GM10266 (cell line): ENCODE data around the gene LPP.

Experiments used
- DNase-seq: peaks from one replicate; pipeline ENCODE4 v3.0.0; 2012; ENCODE audit errors: extremely low spot score
- TF ChIP-seq, protein P1 (sequence below): IDR thresholded peaks from 2 replicates; pipeline ENCODE4 v1.5.1; 2012; ENCODE audit warnings: mild to moderate bottlenecking, low read depth; ENCODE audit not compliant: control insufficient read depth, insufficient read depth; ENCODE audit errors: missing control alignments

The LPP gene

DNA sequence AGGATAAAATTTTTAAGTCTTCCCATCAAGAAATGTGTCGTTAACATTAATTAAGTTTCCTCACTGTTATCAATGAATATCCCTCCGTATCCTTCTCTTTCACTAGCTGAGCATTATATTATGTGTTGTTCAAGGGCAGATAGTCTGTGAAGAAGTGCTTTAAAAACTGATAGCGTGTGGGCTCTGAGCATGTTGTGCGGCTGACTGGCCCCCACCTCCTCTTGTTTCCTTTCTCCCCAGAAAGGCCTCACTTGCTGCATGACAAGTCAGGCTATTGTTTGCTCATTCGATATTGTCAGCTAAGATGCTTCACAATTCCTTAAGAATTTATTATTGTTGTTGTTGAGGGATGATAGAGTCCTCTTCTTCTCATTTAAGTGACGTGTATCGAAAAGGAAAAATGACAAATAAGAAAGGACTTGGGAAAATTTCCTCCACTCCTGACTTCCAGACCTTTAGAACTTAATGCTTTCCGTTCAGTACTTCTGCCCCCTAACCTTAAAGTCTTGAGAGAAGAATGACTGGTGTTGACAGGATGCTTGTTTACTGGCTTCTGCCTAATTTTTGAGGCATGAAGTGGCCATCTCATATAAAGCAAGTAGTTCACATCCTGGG, 298.3 kb downstream of the LPP start:
- DNase-seq = no peak
- TF ChIP-seq, protein P1, sequence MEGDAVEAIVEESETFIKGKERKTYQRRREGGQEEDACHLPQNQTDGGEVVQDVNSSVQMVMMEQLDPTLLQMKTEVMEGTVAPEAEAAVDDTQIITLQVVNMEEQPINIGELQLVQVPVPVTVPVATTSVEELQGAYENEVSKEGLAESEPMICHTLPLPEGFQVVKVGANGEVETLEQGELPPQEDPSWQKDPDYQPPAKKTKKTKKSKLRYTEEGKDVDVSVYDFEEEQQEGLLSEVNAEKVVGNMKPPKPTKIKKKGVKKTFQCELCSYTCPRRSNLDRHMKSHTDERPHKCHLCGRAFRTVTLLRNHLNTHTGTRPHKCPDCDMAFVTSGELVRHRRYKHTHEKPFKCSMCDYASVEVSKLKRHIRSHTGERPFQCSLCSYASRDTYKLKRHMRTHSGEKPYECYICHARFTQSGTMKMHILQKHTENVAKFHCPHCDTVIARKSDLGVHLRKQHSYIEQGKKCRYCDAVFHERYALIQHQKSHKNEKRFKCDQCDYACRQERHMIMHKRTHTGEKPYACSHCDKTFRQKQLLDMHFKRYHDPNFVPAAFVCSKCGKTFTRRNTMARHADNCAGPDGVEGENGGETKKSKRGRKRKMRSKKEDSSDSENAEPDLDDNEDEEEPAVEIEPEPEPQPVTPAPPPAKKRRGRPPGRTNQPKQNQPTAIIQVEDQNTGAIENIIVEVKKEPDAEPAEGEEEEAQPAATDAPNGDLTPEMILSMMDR = no peak

DNA sequence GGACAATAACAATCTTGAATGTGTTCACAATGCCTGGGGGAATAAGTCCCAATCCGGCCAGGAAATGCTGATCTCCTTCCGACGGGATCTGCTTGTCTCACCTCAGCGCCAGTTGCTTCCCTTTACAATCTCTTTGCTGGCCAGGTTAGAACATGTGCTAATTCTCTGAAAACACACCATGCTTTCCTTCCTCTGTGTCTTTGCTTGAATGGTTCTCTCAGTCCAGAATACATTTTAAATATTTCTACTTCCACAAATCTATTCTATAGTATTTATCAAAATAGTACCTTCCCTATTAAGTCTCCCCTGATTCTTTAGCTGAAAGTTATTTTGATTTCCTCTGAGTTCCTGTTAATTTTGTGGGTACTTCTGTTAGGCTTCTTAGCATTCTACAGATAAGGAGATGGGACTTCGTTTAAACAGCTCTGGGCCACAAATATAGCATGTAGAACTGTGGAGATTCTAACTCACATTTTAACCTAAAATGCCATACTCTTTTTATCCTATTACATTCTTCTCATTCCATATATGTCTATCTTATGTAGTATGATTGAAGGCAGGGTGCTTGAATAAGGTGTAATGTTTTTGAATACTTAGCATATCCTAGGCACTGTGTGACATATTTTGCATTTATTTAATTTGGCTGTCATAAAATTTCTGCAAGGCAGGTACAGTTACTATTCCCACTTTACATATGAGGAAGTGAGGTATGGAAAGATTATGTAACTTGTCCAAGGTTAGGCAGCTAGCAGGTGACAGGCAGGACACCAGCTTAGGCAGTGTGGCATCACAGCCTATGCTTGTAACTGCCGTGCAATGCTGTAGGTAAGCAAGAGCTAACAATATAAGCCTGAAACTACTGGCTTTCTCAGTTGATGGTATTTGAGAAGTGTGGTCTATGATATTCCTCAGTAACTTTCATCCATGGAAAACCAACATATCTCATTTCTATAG, 299.8 kb downstream of the LPP start:
- TF ChIP-seq, protein P1 = no peak
- no peak for DNase-seq

DNA sequence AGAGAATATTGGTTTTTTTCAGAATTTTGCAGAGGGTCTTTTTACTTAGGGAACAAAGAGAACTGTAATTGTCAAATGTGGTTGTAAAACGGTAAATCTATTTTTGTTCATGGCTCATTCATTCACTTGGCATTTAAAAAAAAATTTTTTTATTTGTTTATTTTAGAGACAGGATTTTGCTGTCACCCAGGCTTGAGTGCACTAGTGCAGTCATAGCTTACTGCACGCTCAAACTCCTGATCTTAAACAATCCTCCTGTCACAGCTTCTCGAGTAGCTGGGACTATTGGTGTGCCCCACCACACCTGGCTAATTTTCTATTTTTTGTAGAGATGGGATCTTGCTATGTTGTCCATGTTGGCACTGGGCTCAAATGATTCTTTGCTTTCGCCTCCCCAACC, 301.8 kb downstream of the LPP start:
- no peak for DNase-seq
- TF ChIP-seq, protein P1 = no peak

DNA sequence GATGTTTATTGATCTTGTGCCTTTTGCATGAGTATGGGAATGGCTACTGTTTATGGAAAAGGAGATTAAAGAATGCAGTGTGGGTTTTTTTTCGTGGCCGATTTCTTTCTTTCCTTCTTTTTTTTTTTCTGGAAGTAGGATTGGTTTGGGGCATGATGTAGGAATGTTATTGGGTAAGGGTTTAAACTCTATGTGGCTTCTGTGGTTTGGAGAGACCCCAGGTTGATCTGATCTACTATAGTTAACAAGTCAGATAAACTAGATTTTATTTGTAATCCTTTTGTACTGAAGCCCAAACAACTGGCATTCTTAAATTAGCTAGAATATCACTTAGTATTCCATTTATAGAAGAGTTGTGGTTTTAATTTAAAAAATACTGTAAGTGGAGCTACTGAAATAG, 304.8 kb downstream of the LPP start:
- no peak for DNase-seq
- TF ChIP-seq, protein P1 = no peak

DNA sequence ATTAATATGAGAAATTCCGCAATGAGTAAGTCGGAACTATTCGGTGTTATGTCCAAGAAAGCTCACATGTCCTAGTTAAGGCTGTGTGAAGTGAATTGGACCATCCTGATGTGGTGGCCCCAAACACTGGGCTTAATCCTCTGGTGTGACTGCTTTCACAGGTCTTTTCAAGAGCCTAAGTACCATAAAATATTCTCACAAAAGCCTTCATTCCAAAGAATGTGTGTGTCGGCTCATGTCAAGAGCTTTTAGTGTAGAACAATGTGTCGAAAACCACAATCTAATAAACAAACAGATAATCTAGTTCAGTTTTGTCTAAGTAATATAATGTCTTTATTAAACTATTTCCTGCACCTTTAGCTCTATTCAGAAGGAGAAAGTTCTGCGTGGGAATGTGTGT, 311.4 kb downstream of the LPP start:
- TF ChIP-seq, protein P1 = no peak
- DNase-seq = no peak

DNA sequence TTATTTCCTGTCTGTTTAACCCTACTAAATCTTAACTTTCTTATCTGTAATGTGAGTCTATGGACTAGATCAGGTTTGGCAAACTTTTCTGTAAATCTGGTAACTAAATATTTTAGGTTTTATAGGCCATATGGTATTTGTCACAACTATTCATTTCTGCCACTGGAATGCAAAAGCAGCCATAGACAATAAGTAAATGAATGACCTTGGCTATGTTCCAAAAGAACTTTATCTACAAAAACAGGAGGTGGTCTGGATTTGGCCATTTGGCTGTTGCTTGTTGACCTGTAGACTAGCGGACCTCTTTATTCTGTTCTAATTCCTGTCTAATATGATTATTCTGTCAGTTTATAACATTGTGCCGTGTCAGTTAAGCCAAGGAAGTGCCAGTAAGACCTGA, 314.2 kb downstream of the LPP start:
- TF ChIP-seq, protein P1 = no peak
- no peak for DNase-seq

DNA sequence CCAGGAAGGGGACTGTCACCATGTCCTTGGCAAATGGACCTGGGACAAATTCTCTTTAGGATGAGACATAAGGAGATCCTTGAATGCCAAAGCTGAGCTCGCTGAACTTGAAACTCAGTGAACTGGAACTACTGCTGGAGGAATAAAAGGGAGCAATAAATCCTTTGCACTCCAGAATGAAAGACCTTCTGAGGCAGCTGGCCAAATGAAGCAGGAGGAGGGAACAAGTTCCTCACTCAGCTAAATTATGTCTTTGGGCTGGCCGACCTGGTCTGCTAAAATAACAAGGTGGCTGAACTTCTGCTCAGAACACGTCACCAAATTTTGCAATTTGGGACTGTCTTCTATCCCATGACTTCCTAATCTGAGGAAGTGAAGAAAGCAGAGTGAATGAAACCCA, 314.7 kb downstream of the LPP start:
- no peak for DNase-seq
- TF ChIP-seq, protein P1 = no peak
